ENCODE results near the gene MYO7B. TPM values are rescaled to one million over a fixed set of nuclear protein-coding genes. Genes with fewer than 3 reads are reported as not detected.
"Not testable (repeated sequence)": the region's sequence is repeated elsewhere in the genome, so short reads cannot be mapped to it uniquely, and the experiment has no call there.

The MYO7B gene
- total RNA-seq, 4 donors from 2014 or later, result 0.27 to 0.77 (median 0.54) TPM; not detected in 1

DNA sequence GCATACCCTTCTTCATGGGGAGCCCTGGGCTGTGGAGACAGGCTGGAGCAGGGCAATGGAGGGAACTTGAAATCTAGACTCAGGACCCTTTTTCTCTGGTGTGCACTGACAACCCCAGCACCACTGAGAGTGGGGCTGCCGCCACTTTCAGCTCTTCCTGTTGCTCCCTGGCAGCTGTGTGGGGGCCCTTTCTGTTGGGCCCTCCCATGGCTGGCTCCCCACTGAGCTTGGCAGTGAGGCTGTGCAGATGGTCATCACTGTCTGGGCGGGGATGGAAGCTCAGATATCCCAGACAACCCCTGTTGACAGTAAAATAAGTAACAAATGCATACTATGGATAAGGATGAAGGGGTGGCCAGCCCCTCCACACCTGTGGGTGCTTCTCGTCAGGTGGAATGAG, 6.7 kb downstream of the MYO7B start:
- 83 to 100% methylated on average over 1 of the region's 3 CpGs for WGBS, 2 donors (ENCODE audit: low coverage in 1 of 2)
- no peaks in the 10 kb centered on the region for H3K27me3 ChIP-seq
- no peaks in the 10 kb centered on the region for H3K36me3 ChIP-seq
- no peak overlapping the region for H3K27ac ChIP-seq
- no peak for TF ChIP-seq POLR2A (IDR thresholded peaks at IDR 0.05)
- TF ChIP-seq, protein P1, sequence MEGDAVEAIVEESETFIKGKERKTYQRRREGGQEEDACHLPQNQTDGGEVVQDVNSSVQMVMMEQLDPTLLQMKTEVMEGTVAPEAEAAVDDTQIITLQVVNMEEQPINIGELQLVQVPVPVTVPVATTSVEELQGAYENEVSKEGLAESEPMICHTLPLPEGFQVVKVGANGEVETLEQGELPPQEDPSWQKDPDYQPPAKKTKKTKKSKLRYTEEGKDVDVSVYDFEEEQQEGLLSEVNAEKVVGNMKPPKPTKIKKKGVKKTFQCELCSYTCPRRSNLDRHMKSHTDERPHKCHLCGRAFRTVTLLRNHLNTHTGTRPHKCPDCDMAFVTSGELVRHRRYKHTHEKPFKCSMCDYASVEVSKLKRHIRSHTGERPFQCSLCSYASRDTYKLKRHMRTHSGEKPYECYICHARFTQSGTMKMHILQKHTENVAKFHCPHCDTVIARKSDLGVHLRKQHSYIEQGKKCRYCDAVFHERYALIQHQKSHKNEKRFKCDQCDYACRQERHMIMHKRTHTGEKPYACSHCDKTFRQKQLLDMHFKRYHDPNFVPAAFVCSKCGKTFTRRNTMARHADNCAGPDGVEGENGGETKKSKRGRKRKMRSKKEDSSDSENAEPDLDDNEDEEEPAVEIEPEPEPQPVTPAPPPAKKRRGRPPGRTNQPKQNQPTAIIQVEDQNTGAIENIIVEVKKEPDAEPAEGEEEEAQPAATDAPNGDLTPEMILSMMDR (IDR thresholded peaks at IDR 0.05), result no peak
- TF ChIP-seq EP300 (IDR thresholded peaks at IDR 0.05), result no peak
- TF ChIP-seq POLR2AphosphoS5 (IDR thresholded peaks at IDR 0.05), result no peak
- H3K4me3 ChIP-seq, result no peak overlapping the region
- ATAC-seq, result no peak
- no peaks in the 10 kb centered on the region for H3K9me3 ChIP-seq
- H3K4me1 ChIP-seq, result no peaks in the 10 kb centered on the region

DNA sequence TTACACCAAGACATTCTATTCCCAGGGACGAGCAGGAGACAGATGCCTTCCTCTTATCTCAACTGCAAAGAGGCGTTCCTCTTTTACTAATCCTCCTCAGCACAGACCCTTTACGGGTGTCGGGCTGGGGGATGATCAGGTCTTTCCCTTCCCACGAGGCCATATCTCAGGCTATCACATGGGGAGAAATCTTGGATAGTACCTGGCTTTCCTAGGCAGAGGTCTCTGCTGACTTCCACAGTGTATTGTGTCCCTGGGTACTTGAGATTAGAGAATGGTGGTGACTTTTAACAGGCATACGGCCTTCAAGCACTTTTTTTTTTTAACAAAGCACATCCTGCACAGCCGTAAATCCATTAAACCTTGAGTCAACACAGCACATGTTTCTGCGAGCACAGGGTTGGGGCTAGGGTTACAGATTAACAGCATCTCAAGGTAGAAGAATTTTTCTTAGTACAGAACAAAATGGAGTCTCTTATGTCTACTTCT, 7.6 kb downstream of the MYO7B start:
- not testable (repeated sequence) for H3K27ac ChIP-seq, ATAC-seq, H3K4me3 ChIP-seq, H3K27me3 ChIP-seq, H3K9me3 ChIP-seq, H3K4me1 ChIP-seq, H3K36me3 ChIP-seq
- WGBS, 2 donors (ENCODE audit: low coverage in 1 of 2), result 54 to 58% methylated on average over 6 to 8 of the region's 8 CpGs

DNA sequence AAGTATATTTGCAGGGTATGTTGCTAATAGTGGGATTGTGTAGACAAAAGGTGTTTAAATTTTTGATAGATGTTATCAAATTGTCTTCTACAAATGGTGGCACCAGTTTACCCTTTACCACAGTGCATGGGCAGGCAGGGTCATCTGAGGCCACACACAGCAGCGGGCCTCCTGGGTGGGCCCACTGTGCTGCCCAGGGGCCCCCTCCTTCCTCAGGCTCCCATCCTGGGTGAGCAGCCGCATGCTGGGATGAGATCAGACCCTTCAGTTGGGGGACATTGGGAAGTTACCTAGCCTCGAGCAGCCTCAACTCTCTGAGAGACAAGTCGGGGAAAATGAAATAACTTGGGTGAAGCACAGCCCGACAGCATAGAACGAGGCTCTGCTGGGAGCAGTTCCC, 9.7 kb downstream of the MYO7B start:
- TF ChIP-seq EP300 (IDR thresholded peaks at IDR 0.05) (no peak), POLR2A (IDR thresholded peaks at IDR 0.05) (no peak)
- 100% methylated on average over 2 of the region's 6 CpGs; no CpG with 5 or more reads in 1 of the 2 donors for WGBS, 2 donors (ENCODE audit: low coverage in 1 of 2)
- no peak overlapping the region for H3K27ac ChIP-seq
- H3K9me3 ChIP-seq, result no peaks in the 10 kb centered on the region
- H3K27me3 ChIP-seq, result no peaks in the 10 kb centered on the region
- H3K4me3 ChIP-seq, result no peak overlapping the region
- no peaks in the 10 kb centered on the region for H3K4me1 ChIP-seq
- no peak for ATAC-seq
- H3K36me3 ChIP-seq, result no peaks in the 10 kb centered on the region

DNA sequence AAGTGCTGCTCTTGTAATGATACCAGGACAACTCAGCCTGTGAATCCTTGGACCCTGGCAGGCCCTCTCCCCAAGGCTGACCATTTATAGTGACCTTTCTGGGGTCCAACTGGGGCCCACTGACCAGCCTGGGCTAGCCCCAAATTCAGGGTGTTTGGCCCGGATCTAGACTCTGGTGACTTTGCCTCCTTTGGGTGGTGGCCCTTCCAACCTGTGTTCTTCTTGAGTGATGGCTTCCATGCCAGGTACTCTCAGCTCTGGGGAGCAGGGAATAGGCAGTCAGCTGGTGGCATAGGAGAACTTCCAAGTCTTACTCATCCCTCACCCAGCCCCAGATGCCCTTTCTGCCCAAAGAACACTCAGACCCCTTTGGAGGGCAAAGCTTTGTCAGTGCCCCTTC, 10.3 kb downstream of the MYO7B start:
- no peaks in the 10 kb centered on the region for H3K9me3 ChIP-seq
- no peak overlapping the region for H3K27ac ChIP-seq
- H3K4me1 ChIP-seq, result no peaks in the 10 kb centered on the region
- no peaks in the 10 kb centered on the region for H3K36me3 ChIP-seq
- H3K4me3 ChIP-seq, result no peak overlapping the region
- peaks cover 3% of the 10 kb centered on the region for H3K27me3 ChIP-seq
- no peak for ATAC-seq
- TF ChIP-seq POLR2A (IDR thresholded peaks at IDR 0.05) (no peak), POLR2AphosphoS5 (IDR thresholded peaks at IDR 0.05) (no peak), EP300 (IDR thresholded peaks at IDR 0.05) (no peak)
- TF ChIP-seq, protein P1 (IDR thresholded peaks at IDR 0.05), result no peak
- WGBS, 2 donors (ENCODE audit: low coverage in 1 of 2), result no CpG with 5 or more reads among the region's 1 CpG

DNA sequence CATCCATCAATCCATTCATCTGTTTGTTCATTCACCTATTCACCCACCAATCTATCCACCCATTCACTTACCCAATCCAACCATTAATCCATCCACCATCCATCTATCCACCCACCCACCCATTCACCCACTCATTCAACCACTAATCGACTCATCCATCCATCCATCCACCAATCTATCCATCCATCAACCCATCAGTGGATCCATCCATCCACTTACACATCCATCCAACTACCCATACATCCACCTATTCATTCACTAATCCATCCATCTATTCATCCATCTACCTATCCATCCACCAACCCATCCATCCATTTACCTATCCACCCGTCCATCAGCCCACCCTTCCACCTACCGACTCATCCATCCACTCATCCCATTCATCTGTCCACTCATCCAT, 11.3 kb downstream of the MYO7B start:
- H3K27ac ChIP-seq, result no peak overlapping the region
- no peak overlapping the region for H3K4me3 ChIP-seq
- WGBS, 2 donors (ENCODE audit: low coverage in 1 of 2), result 76 to 77% methylated on average over 1 to 3 of the region's 3 CpGs
- no peaks in the 10 kb centered on the region for H3K4me1 ChIP-seq
- H3K36me3 ChIP-seq, result no peaks in the 10 kb centered on the region
- ATAC-seq, result no peak
- H3K27me3 ChIP-seq, result peaks cover 3% of the 10 kb centered on the region
- no peak for TF ChIP-seq POLR2A (IDR thresholded peaks at IDR 0.05)
- TF ChIP-seq, protein P1 (IDR thresholded peaks at IDR 0.05), result no peak
- no peak for TF ChIP-seq EP300 (IDR thresholded peaks at IDR 0.05)
- TF ChIP-seq POLR2AphosphoS5 (IDR thresholded peaks at IDR 0.05), result no peak
- no peaks in the 10 kb centered on the region for H3K9me3 ChIP-seq

DNA sequence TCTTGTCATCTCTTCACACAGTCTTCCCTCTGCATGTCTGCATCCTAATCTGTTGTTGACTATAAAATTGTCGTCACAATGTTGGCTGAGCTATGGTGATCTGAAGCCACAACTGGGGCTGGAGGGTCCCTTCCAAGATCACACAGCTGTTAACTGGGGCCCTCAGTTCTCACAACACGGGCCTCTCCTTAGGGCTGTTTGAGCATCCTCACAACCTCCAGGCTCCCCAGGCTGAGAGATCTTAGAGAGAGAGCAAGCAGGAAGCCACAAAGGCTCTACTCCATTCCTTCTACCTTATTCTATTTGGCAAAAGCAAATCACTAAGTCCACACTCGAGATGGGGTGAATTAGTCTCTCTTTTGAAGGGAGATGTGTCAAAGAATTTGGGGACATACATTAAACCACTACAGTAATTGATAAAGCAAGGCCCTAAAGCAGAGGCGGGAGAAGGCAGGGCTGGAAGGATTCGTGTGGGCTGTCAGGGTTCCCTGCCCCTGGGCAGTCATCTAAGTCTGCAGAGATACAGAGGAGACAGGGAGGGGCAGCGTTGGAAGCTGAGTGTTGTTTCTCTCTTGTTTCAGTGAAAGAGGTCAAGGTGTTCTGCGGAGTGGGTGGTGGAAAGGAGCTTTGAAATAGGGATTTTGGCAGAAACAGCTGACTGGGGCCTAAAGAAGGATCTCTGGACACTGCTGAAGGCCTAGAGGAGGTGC, 15.9 kb downstream of the MYO7B start:
- no peaks in the 10 kb centered on the region for H3K4me1 ChIP-seq
- 92 to 95% methylated on average over 4 to 5 of the region's 7 CpGs for WGBS, 2 donors (ENCODE audit: low coverage in 1 of 2)
- H3K27ac ChIP-seq, result no peak overlapping the region
- H3K36me3 ChIP-seq, result no peaks in the 10 kb centered on the region
- peaks cover 3% of the 10 kb centered on the region for H3K27me3 ChIP-seq
- ATAC-seq, result no peak
- TF ChIP-seq EP300 (IDR thresholded peaks at IDR 0.05) (no peak), POLR2A (IDR thresholded peaks at IDR 0.05) (no peak), POLR2AphosphoS5 (IDR thresholded peaks at IDR 0.05) (no peak)
- TF ChIP-seq, protein P1 (IDR thresholded peaks at IDR 0.05), result no peak
- H3K9me3 ChIP-seq, result peaks cover 0 to 4% (median 0%) of the 10 kb centered on the region in 3 donors
- H3K4me3 ChIP-seq, result no peak overlapping the region

Measured in gastroesophageal sphincter (tissue), 4 donors.